GM12878 (cell line): Measurements from ENCODE around the gene DHRS9. TPM values are rescaled to one million over a fixed set of nuclear protein-coding genes. Genes with fewer than 3 reads are reported as not detected.

Experiments used
- ATAC-seq: fragments of 200-7000 bp; cut with Tn5 transposase; 3 replicates; pipeline ENCODE4 v1.9.1; 2020; ENCODE audit warnings: mild to moderate bottlenecking, moderate library complexity
- BruUV-seq: library from RNA; stranded (reverse); fragments of 400-500 nt; replicated peaks from 2 replicates; lab custom pipeline; 2021; lab: Mats Ljungman, UMichigan
- CTCF ChIA-PET: fragments of 300-600 bp; sonication (Branson Sonifier 250); formaldehyde crosslinking; extraction: SDS; loops from one replicate; lab custom pipeline; 2021; ENCODE audit warnings: inconsistent platforms; lab: Yijun Ruan, JAX
- POLR2A ChIA-PET: fragments of 350-600 bp; formaldehyde crosslinking; extraction: SDS; loops from one replicate; lab custom pipeline; 2021; ENCODE audit warnings: inconsistent platforms; lab: Charles Lee
- RAD21 ChIA-PET: fragments of 300-600 bp; sonication (Branson Sonifier 250); formaldehyde crosslinking; loops from one replicate; lab custom pipeline; 2023; ENCODE audit warnings: antibody characterized with exemption; ENCODE audit not compliant: unreplicated experiment; lab: Charles Lee
- SMC1A ChIA-PET: fragments of 300-600 bp; sonication (Branson Sonifier 250); formaldehyde crosslinking; loops from one replicate; lab custom pipeline; 2023; ENCODE audit not compliant: unreplicated experiment, uncharacterized antibody; lab: Charles Lee
- DNase-seq: peaks from one replicate; pipeline ENCODE4 v3.0.0-alpha.2; 2011; ENCODE audit warnings: low read depth, low spot score
- FAIRE-seq: peaks from 3 replicates; lab custom pipeline; 2011; peaks lifted over from hg19 to GRCh38; lab: Jason Lieb, UNC
- H2AFZ ChIP-seq: 2 replicates; pipeline ENCODE4 v1.6.0; 2011; ENCODE audit warnings: low read depth, low read length, control low read depth; ENCODE audit not compliant: control insufficient read depth
- H3K27ac ChIP-seq: 2 replicates; pipeline ENCODE4 v1.5.1; 2011; ENCODE audit warnings: control low read depth; ENCODE audit not compliant: control insufficient read depth, insufficient read depth
- H3K27me3 ChIP-seq, 2 experiments: replicated peaks in 1 of 2; 2 replicates each; pipeline versions ENCODE4 v1.6.0 to v1.6.1; 2011; ENCODE audit warnings: low read length in 1 of 2; ENCODE audit not compliant: control insufficient read depth in 2 of 2, insufficient read depth in 2 of 2
- H3K36me3 ChIP-seq, 2 experiments: 2 replicates each; pipeline ENCODE4 v1.5.1; 2011; ENCODE audit warnings: low read length in 1 of 2; ENCODE audit not compliant: control insufficient read depth in 2 of 2, insufficient read depth in 2 of 2
- H3K4me1 ChIP-seq: 2 replicates; pipeline ENCODE4 v1.6.1; 2011; ENCODE audit warnings: mild to moderate bottlenecking, low read length, moderate library complexity, mixed read lengths; ENCODE audit not compliant: control insufficient read depth, insufficient read depth
- H3K4me2 ChIP-seq: 2 replicates; pipeline ENCODE4 v1.6.0; 2011; ENCODE audit warnings: control low read depth; ENCODE audit not compliant: control insufficient read depth, insufficient read depth
- H3K4me3 ChIP-seq: fragments of 200-600 bp; sonication (generic); 2 replicates; pipeline ENCODE4 v1.5.1; 2016
- H3K79me2 ChIP-seq: 2 replicates; pipeline ENCODE4 v1.6.0; 2011; ENCODE audit warnings: low read length; ENCODE audit not compliant: control insufficient read depth, insufficient read depth
- H3K9ac ChIP-seq: 2 replicates; pipeline ENCODE4 v1.8.0; 2011; ENCODE audit warnings: low read length, control low read depth, mixed read lengths; ENCODE audit not compliant: control insufficient read depth, insufficient read depth
- H3K9me3 ChIP-seq: replicated peaks from 3 replicates; pipeline ENCODE4 v1.5.1; 2011; ENCODE audit warnings: mild to moderate bottlenecking, low read length; ENCODE audit not compliant: control insufficient read depth, insufficient read depth
- H4K20me1 ChIP-seq: 2 replicates; pipeline ENCODE4 v1.6.0; 2011; ENCODE audit not compliant: control insufficient read depth, insufficient read depth
- ATF3 ChIP-seq: IDR thresholded peaks from 2 replicates; pipeline ENCODE4 v1.6.1; 2011; ENCODE audit warnings: low read depth, mild to moderate bottlenecking, low read length, moderate library complexity, borderline replicate concordance; ENCODE audit errors: extremely low read depth
- CREM ChIP-seq: IDR thresholded peaks from 2 replicates; pipeline ENCODE4 v1.6.1; 2014; ENCODE audit warnings: antibody characterized with exemption, low read depth
- E4F1 ChIP-seq: fragments of 450-650 bp; IDR thresholded peaks from 2 replicates; pipeline ENCODE4 v1.6.1; 2018; ENCODE audit warnings: borderline replicate concordance, mild to moderate bottlenecking; ENCODE audit not compliant: partially characterized antibody
- EED ChIP-seq: sonication (generic); IDR thresholded peaks from 2 replicates; pipeline ENCODE4 v1.6.1; 2016; ENCODE audit warnings: antibody characterized with exemption, low read depth
- FOS ChIP-seq: IDR thresholded peaks from 3 replicates; pipeline ENCODE4 v1.6.1; 2011; ENCODE audit warnings: borderline replicate concordance; ENCODE audit not compliant: insufficient read length; ENCODE audit errors: extremely low read depth
- KLF5 ChIP-seq: fragments of 450-650 bp; IDR thresholded peaks from 2 replicates; pipeline ENCODE4 v1.6.1; 2014; ENCODE audit warnings: mild to moderate bottlenecking; ENCODE audit not compliant: partially characterized antibody
- MAX ChIP-seq: IDR thresholded peaks from 2 replicates; pipeline ENCODE4 v1.6.1; 2012; ENCODE audit warnings: low read depth, low read length, improper control_type of control experiment
- MEF2A ChIP-seq: IDR thresholded peaks from 2 replicates; pipeline ENCODE4 v1.6.1; 2011; ENCODE audit warnings: low read depth, mild to moderate bottlenecking, low read length, moderate library complexity; ENCODE audit not compliant: insufficient read depth
- PAX5 ChIP-seq: IDR thresholded peaks from 2 replicates; pipeline ENCODE4 v1.6.1; 2011; ENCODE audit warnings: low read depth, low read length, borderline replicate concordance
- PBX3 ChIP-seq: IDR thresholded peaks from 2 replicates; pipeline ENCODE4 v1.6.1; 2011; ENCODE audit warnings: mild to moderate bottlenecking, low read depth, low read length, moderate library complexity; ENCODE audit not compliant: insufficient replicate concordance
- POLR2A ChIP-seq: IDR thresholded peaks from 2 replicates; pipeline ENCODE4 v1.6.1; 2011; ENCODE audit warnings: low read depth, mild to moderate bottlenecking, low read length
- POU2F2 ChIP-seq: IDR thresholded peaks from 3 replicates; pipeline ENCODE4 v1.6.1; 2011; ENCODE audit warnings: low read depth, mild to moderate bottlenecking, low read length, borderline replicate concordance
- RCOR1 ChIP-seq: conservative IDR thresholded peaks from 2 replicates; pipeline ENCODE4 v1.6.1; 2012; ENCODE audit warnings: low read depth, low read length, improper control_type of control experiment
- REST ChIP-seq: IDR thresholded peaks from 2 replicates; pipeline ENCODE4 v1.6.1; 2012; ENCODE audit warnings: mild to moderate bottlenecking, low read depth, low read length
- TBL1XR1 ChIP-seq: IDR thresholded peaks from 2 replicates; pipeline ENCODE4 v1.6.1; 2012; ENCODE audit warnings: low read depth, low read length, improper control_type of control experiment
- WGBS: methylation state at CpG from one replicate; pipeline ENCODE4 v1.1.6; 2016; ENCODE audit warnings: low lambda C conversion rate; ENCODE audit not compliant: insufficient replicate concordance, insufficient coverage; ENCODE audit errors: missing lambda C conversion rate; 5-methylcytosine and 5-hydroxymethylcytosine counted together
- in situ Hi-C: fragments of 300-500 bp; cut with MboI; formaldehyde crosslinking; loops from 9 replicates; pipeline ENCODE4 v1.14.3; 2018; ENCODE audit warnings: mixed read lengths
- intact Hi-C: fragments of 100-400 bp; cut with micrococcal nuclease; formaldehyde crosslinking; loops from one replicate; pipeline ENCODE4 v1.14.2; 2022; ENCODE audit not compliant: unreplicated experiment
- polyA plus RNA-seq, 11 experiments: library from polyadenylated mRNA; depleted of rRNA in 4 of 11; unstranded in 6 of 11; stranded (reverse) in 5 of 11; fragments of >200 nt; fragmentation: Nextera tagmentation in 4 of 11; fragmentation: Illumina TruSeq in 1 of 11; extraction: Ambion mirVana in 4 of 11; extraction: Trizol in 1 of 11; gene quantifications; 1 replicate in 1 of 11; 2 replicates in 10 of 11; pipeline versions ENCODE4 v1.2.1 to v1.2.3, GENCODE V29; 2011 to 2016; ENCODE audit warnings: inconsistent platforms in 2 of 11, missing spikeins in 2 of 11, low read depth in 1 of 11
- total RNA-seq, 4 experiments: library from RNA; depleted of rRNA in 3 of 4; stranded (reverse); fragments of >200 nt in 3 of 4; fragmentation: Illumina TruSeq in 1 of 4; extraction: Trizol in 1 of 4; gene quantifications; 2 replicates each; pipeline versions ENCODE4 v1.2.1 to v1.2.3, GENCODE V29; 2013 to 2021

The DHRS9 gene
- total and polyA plus RNA-seq, 10 of the 15 experiments (the other 5 are each of a cell fraction or from before 2014, with no cell fraction given), result 0.09 to 0.34 (median 0.13) TPM; not detected in 5

- SMC1A ChIA-PET, result interaction anchor here (1.0 kb wide), 1 partner anchor 158 kb away, joined by 3 read pairs; no protein-coding TSS in a partner anchor
- Histone ChIP-seq H3K4me2 (no peak overlapping the region), H3K9me3 (no peaks in the 10 kb centered on the region), H4K20me1 (no peaks in the 10 kb centered on the region)
- RAD21 ChIA-PET, result no interaction called here
- TF ChIP-seq POU2F2 (no peak), E4F1 (no peak), MAX (no peak), PBX3 (no peak), TBL1XR1 (no peak), MEF2A (no peak), POLR2A (no peak), RCOR1 (no peak), FOS (no peak), PAX5 (no peak), KLF5 (no peak), REST (no peak), CREM (no peak), ATF3 (no peak), EED (no peak)
- TF ChIP-seq, all 136 proteins: peak for 0
- no peak overlapping the region for H3K9ac ChIP-seq
- intact Hi-C loops (no loop called here), in situ Hi-C loops (loop anchor here (25.0 kb wide), 1 partner anchor 796 kb away; no protein-coding TSS in a partner anchor)
- no peak overlapping the region for H3K27ac ChIP-seq
- no peaks in the 10 kb centered on the region for H3K4me1 ChIP-seq
- DNase-seq, result no peak
- ATAC-seq, result no peak
- no TSS peak for BruUV-seq
- POLR2A ChIA-PET, result no interaction called here
- H3K4me3 ChIP-seq, result no peak overlapping the region
- no peak overlapping the region for H2AFZ ChIP-seq
- FAIRE-seq, result no peak
- peaks cover 0 to 3% of the 10 kb centered on the region in 2 experiments; a peak in 2 of 4 replicates for H3K27me3 ChIP-seq
- WGBS, result 11% methylated on average over 2 of the region's 2 CpGs
- no peaks in the 10 kb centered on the region for H3K36me3 ChIP-seq
- H3K79me2 ChIP-seq, result no peaks in the 10 kb centered on the region
- CTCF ChIA-PET, result interaction anchor here (3.0 kb wide), 1 partner anchor 15 kb away, joined by 14 read pairs; no protein-coding TSS in a partner anchor
Observed at GRCh38 chr2:169116327-169116726, 47.0 kb downstream of the DHRS9 start.
